IgD-negative memory B cell (primary cell): Measurements from ENCODE around the gene XPO6. TPM values are rescaled to one million over a fixed set of nuclear protein-coding genes. Genes with fewer than 3 reads are reported as not detected.

ENCODE experiments used
- H3K27ac Mint-ChIP-seq, 3 donors: one replicate each; pipeline ENCODE4 v1.8.0; 2020 to 2022; ENCODE audit warnings: mild to moderate bottlenecking in 3 of 3, mixed read lengths in 3 of 3, moderate library complexity in 1 of 3
- H3K27me3 Mint-ChIP-seq: one replicate; pipeline ENCODE4 v1.8.0; 2021; ENCODE audit warnings: mixed read lengths
- H3K36me3 Mint-ChIP-seq: one replicate; pipeline ENCODE4 v1.8.0; 2020; ENCODE audit warnings: mild to moderate bottlenecking, mixed read lengths
- H3K4me1 Mint-ChIP-seq, 3 donors: one replicate each; pipeline ENCODE4 v1.8.0; 2020 to 2022; ENCODE audit warnings: mixed read lengths in 3 of 3, mild to moderate bottlenecking in 1 of 3
- H3K4me3 Mint-ChIP-seq, 4 donors: one replicate each; pipeline ENCODE4 v1.8.0; 2020 to 2022; ENCODE audit warnings: mild to moderate bottlenecking in 4 of 4, mixed read lengths in 4 of 4, moderate library complexity in 3 of 4
- H3K9me3 Mint-ChIP-seq, 3 donors: one replicate each; pipeline ENCODE4 v1.8.0; 2020 to 2021; ENCODE audit warnings: mixed read lengths in 3 of 3, mild to moderate bottlenecking in 1 of 3
- polyA plus RNA-seq: library from polyadenylated mRNA; unstranded; fragments of 300-500 nt; fragmentation: Illumina TruSeq; gene quantifications from one replicate; pipeline ENCODE4 v1.2.3, GENCODE V29; 2021

The XPO6 gene
- polyA plus RNA-seq, 1 donor from 2014 or later = 86.1 TPM

- Mint-ChIP-seq H3K27me3 (no peaks in the 10 kb centered on the region), H3K27ac (peak overlapping the region; percentile 66 to 91 (median 83)), H3K9me3 (no peaks in the 10 kb centered on the region), H3K36me3 (peaks cover 7% of the 10 kb centered on the region), H3K4me1 (peaks cover 34 to 50% (median 43%) of the 10 kb centered on the region in 3 donors), H3K4me3 (peak overlapping the region in 3 of 4 donors; percentile 19 to 79 (median 28))
These were observed 46.2 kb downstream of the XPO6 start for GRCh38 chr16:28165598-28165997.

GRCh38 chr16:28164140-28164539 is 47.6 kb downstream of the XPO6 start:
- H3K27ac Mint-ChIP-seq = peak overlapping the region in 2 of 3 donors; percentile 35 to 53
- H3K27me3 Mint-ChIP-seq = no peaks in the 10 kb centered on the region
- H3K4me1 Mint-ChIP-seq = peaks cover 36 to 54% (median 46%) of the 10 kb centered on the region in 3 donors
- H3K9me3 Mint-ChIP-seq = no peaks in the 10 kb centered on the region
- H3K4me3 Mint-ChIP-seq = no peak overlapping the region
- peaks cover 7% of the 10 kb centered on the region for H3K36me3 Mint-ChIP-seq

GRCh38 chr16:28163699-28164098 is 48.1 kb downstream of the XPO6 start:
- Mint-ChIP-seq H3K4me3 (peak overlapping the region in 1 of 4 donors; percentile 52), H3K27me3 (no peaks in the 10 kb centered on the region), H3K27ac (peak overlapping the region in 2 of 3 donors; percentile 13 to 35), H3K4me1 (peaks cover 32 to 50% (median 43%) of the 10 kb centered on the region in 3 donors), H3K9me3 (no peaks in the 10 kb centered on the region), H3K36me3 (peaks cover 7% of the 10 kb centered on the region)

- Mint-ChIP-seq H3K27ac (peak overlapping the region in 2 of 3 donors; percentile 35 to 40), H3K4me3 (no peak overlapping the region), H3K36me3 (peaks cover 6% of the 10 kb centered on the region)
These were observed 49.4 kb downstream of the XPO6 start for GRCh38 chr16:28162326-28162877.

GRCh38 chr16:28161626-28162025 is 50.1 kb downstream of the XPO6 start:
- Mint-ChIP-seq H3K4me1 (peaks cover 34 to 56% (median 43%) of the 10 kb centered on the region in 3 donors), H3K36me3 (peaks cover 3% of the 10 kb centered on the region), H3K4me3 (peak overlapping the region in 1 of 4 donors; percentile 12), H3K27ac (peak overlapping the region in 2 of 3 donors; percentile 31 to 76), H3K9me3 (no peaks in the 10 kb centered on the region), H3K27me3 (no peaks in the 10 kb centered on the region)

More at GRCh38 chr16:28162326-28162877, 49.4 kb downstream of the XPO6 start:
- Mint-ChIP-seq H3K9me3 (no peaks in the 10 kb centered on the region), H3K4me1 (peaks cover 38 to 58% (median 50%) of the 10 kb centered on the region in 3 donors), H3K27me3 (no peaks in the 10 kb centered on the region)

GRCh38 chr16:28158136-28158535 is 53.6 kb downstream of the XPO6 start:
- H3K4me3 Mint-ChIP-seq = no peak overlapping the region

GRCh38 chr16:28156056-28156680 is 55.6 kb downstream of the XPO6 start:
- Mint-ChIP-seq H3K27me3 (no peaks in the 10 kb centered on the region), H3K4me1 (peaks cover 16 to 22% (median 17%) of the 10 kb centered on the region in 3 donors), H3K9me3 (no peaks in the 10 kb centered on the region), H3K36me3 (no peaks in the 10 kb centered on the region), H3K4me3 (no peak overlapping the region), H3K27ac (no peak overlapping the region)

More at GRCh38 chr16:28158136-28158535, 53.6 kb downstream of the XPO6 start:
- H3K27me3 Mint-ChIP-seq = no peaks in the 10 kb centered on the region
- H3K27ac Mint-ChIP-seq = no peak overlapping the region
- H3K4me1 Mint-ChIP-seq = peaks cover 22 to 36% (median 28%) of the 10 kb centered on the region in 3 donors
- no peaks in the 10 kb centered on the region for H3K36me3 Mint-ChIP-seq
- H3K9me3 Mint-ChIP-seq = no peaks in the 10 kb centered on the region

- H3K27ac Mint-ChIP-seq = peak overlapping the region in 1 of 3 donors; percentile 52
- H3K27me3 Mint-ChIP-seq = no peaks in the 10 kb centered on the region
- no peaks in the 10 kb centered on the region for H3K36me3 Mint-ChIP-seq
- H3K4me1 Mint-ChIP-seq = peaks cover 14 to 22% (median 16%) of the 10 kb centered on the region in 3 donors
- H3K9me3 Mint-ChIP-seq = no peaks in the 10 kb centered on the region
- H3K4me3 Mint-ChIP-seq = no peak overlapping the region
These were observed 56.5 kb downstream of the XPO6 start for GRCh38 chr16:28155293-28155692.

GRCh38 chr16:28151180-28151579 is 60.6 kb downstream of the XPO6 start:
- Mint-ChIP-seq H3K27ac (peak overlapping the region in 1 of 3 donors; percentile 80), H3K9me3 (no peaks in the 10 kb centered on the region), H3K36me3 (peaks cover 3% of the 10 kb centered on the region), H3K4me1 (peaks cover 7 to 15% (median 11%) of the 10 kb centered on the region in 3 donors), H3K27me3 (no peaks in the 10 kb centered on the region), H3K4me3 (no peak overlapping the region)

GRCh38 chr16:28149011-28149888 is 62.5 kb downstream of the XPO6 start:
- no peaks in the 10 kb centered on the region for H3K27me3 Mint-ChIP-seq
- no peaks in the 10 kb centered on the region for H3K9me3 Mint-ChIP-seq
- H3K4me1 Mint-ChIP-seq = peaks cover 7 to 23% (median 13%) of the 10 kb centered on the region in 3 donors
- H3K36me3 Mint-ChIP-seq = peaks cover 5% of the 10 kb centered on the region
- H3K27ac Mint-ChIP-seq = peak overlapping the region in 2 of 3 donors; percentile 32 to 63
- peak overlapping the region in 2 of 4 donors; percentile 17 to 18 for H3K4me3 Mint-ChIP-seq

GRCh38 chr16:28146536-28146935 is 65.2 kb downstream of the XPO6 start:
- no peak overlapping the region for H3K4me3 Mint-ChIP-seq
- H3K27ac Mint-ChIP-seq = peak overlapping the region; percentile 14 to 31 (median 23)
- peaks cover 5% of the 10 kb centered on the region for H3K36me3 Mint-ChIP-seq
- H3K9me3 Mint-ChIP-seq = no peaks in the 10 kb centered on the region
- peaks cover 14 to 40% (median 31%) of the 10 kb centered on the region in 3 donors for H3K4me1 Mint-ChIP-seq
- no peaks in the 10 kb centered on the region for H3K27me3 Mint-ChIP-seq

- H3K4me3 Mint-ChIP-seq = no peak overlapping the region
- no peak overlapping the region for H3K27ac Mint-ChIP-seq
- H3K4me1 Mint-ChIP-seq = peaks cover 20 to 45% (median 37%) of the 10 kb centered on the region in 3 donors
- no peaks in the 10 kb centered on the region for H3K27me3 Mint-ChIP-seq
- no peaks in the 10 kb centered on the region for H3K9me3 Mint-ChIP-seq
- H3K36me3 Mint-ChIP-seq = peaks cover 5% of the 10 kb centered on the region
These were observed 66.0 kb downstream of the XPO6 start for GRCh38 chr16:28145796-28146195.

- Mint-ChIP-seq H3K27ac (peak overlapping the region; percentile 96 to 99 (median 97)), H3K9me3 (no peaks in the 10 kb centered on the region), H3K4me3 (peak overlapping the region; percentile 79 to 92 (median 85)), H3K36me3 (peaks cover 7% of the 10 kb centered on the region), H3K27me3 (no peaks in the 10 kb centered on the region), H3K4me1 (peaks cover 39 to 64% (median 51%) of the 10 kb centered on the region in 3 donors)
These were observed 70.8 kb downstream of the XPO6 start for GRCh38 chr16:28140788-28141618.

- H3K4me3 Mint-ChIP-seq = peak overlapping the region in 3 of 4 donors; percentile 31 to 86 (median 80)
- H3K9me3 Mint-ChIP-seq = no peaks in the 10 kb centered on the region
- peaks cover 39 to 56% (median 48%) of the 10 kb centered on the region in 3 donors for H3K4me1 Mint-ChIP-seq
- H3K27me3 Mint-ChIP-seq = no peaks in the 10 kb centered on the region
- peaks cover 5% of the 10 kb centered on the region for H3K36me3 Mint-ChIP-seq
- H3K27ac Mint-ChIP-seq = peak overlapping the region; percentile 55 to 88 (median 85)
These were observed 72.2 kb downstream of the XPO6 start for GRCh38 chr16:28139530-28139929.
